HepG2 (cell line): ENCODE data around the gene LSM14B. TPM values are rescaled to one million over a fixed set of nuclear protein-coding genes. Genes with fewer than 3 reads are reported as not detected.

Source experiments
- AGO2 ChIP-seq: fragments of 200-400 bp; formaldehyde crosslinking; optimal IDR thresholded peaks from 2 replicates; pipeline ENCODE3; 2017; ENCODE audit warnings: mild to moderate bottlenecking, low read depth, low read length, moderate library complexity
- ATF2 ChIP-seq: sonication (generic); formaldehyde crosslinking; IDR thresholded peaks from 2 replicates; pipeline ENCODE4 v1.4.0; 2020; ENCODE audit warnings: missing genetic modification reagents
- FOXJ3 ChIP-seq: sonication (generic); formaldehyde crosslinking; IDR thresholded peaks from 2 replicates; pipeline ENCODE4 v1.4.0; 2020; ENCODE audit warnings: missing genetic modification reagents, mild to moderate bottlenecking, borderline replicate concordance
- HMGXB4 ChIP-seq, 2 experiments: sonication (generic) in 1 of 2; formaldehyde crosslinking in 1 of 2; IDR thresholded peaks; 2 replicates each; pipeline versions ENCODE4 v1.4.0 to v1.6.1; 2018 to 2020; ENCODE audit warnings: missing genetic modification reagents in 2 of 2, borderline replicate concordance in 1 of 2, low read depth in 1 of 2, mild to moderate bottlenecking in 1 of 2, missing biosample characterization in 1 of 2
- JARID2 ChIP-seq: sonication (generic); formaldehyde crosslinking; IDR thresholded peaks from 2 replicates; pipeline ENCODE4 v1.8.1; 2023; ENCODE audit warnings: missing genetic modification reagents, inconsistent platforms; ENCODE audit not compliant: insufficient replicate concordance
- KDM3A ChIP-seq: IDR thresholded peaks from 2 replicates; pipeline ENCODE4 v1.6.1; 2018; ENCODE audit warnings: low read depth, missing compliant biosample characterization
- NFATC3 ChIP-seq: sonication (generic); formaldehyde crosslinking; IDR thresholded peaks from 2 replicates; pipeline ENCODE4 v1.5.1; 2020; ENCODE audit warnings: mild to moderate bottlenecking, missing genetic modification reagents
- PLRG1 ChIP-seq: fragments of 450-650 bp; conservative IDR thresholded peaks from 2 replicates; pipeline ENCODE4 v1.6.1; 2016
- PPARG ChIP-seq: conservative IDR thresholded peaks from 2 replicates; pipeline ENCODE4 v1.6.1; 2016; ENCODE audit warnings: missing biosample characterization, missing genetic modification reagents
- RBM22 ChIP-seq: fragments of 200-400 bp; formaldehyde crosslinking; optimal IDR thresholded peaks from 2 replicates; pipeline ENCODE3; 2017; ENCODE audit warnings: mild to moderate bottlenecking, low read length, moderate library complexity
- SP140L ChIP-seq: sonication (generic); formaldehyde crosslinking; IDR thresholded peaks from 2 replicates; pipeline ENCODE4 v1.4.0; 2020; ENCODE audit warnings: missing genetic modification reagents, borderline replicate concordance
- THRA ChIP-seq: sonication (generic); formaldehyde crosslinking; IDR thresholded peaks from 2 replicates; pipeline ENCODE4 v1.4.0; 2020; ENCODE audit warnings: missing genetic modification reagents, borderline replicate concordance
- U2AF2 ChIP-seq: fragments of 200-400 bp; formaldehyde crosslinking; IDR thresholded peaks from 2 replicates; pipeline ENCODE4 v1.6.1; 2017; ENCODE audit warnings: low read depth, mild to moderate bottlenecking, low read length
- ZBTB21 ChIP-seq: sonication (generic); formaldehyde crosslinking; IDR thresholded peaks from 2 replicates; pipeline ENCODE4 v1.4.0; 2020; ENCODE audit warnings: missing genetic modification reagents
- ZNF232 ChIP-seq: sonication (generic); formaldehyde crosslinking; IDR thresholded peaks from 2 replicates; pipeline ENCODE4 v1.4.0; 2020; ENCODE audit warnings: missing genetic modification reagents, borderline replicate concordance
- ZNF24 ChIP-seq: fragments of 450-650 bp; IDR thresholded peaks from 2 replicates; pipeline ENCODE4 v1.6.1; 2017; ENCODE audit warnings: antibody characterized with exemption, mild to moderate bottlenecking
- ZNF256 ChIP-seq: sonication (generic); formaldehyde crosslinking; conservative IDR thresholded peaks from 2 replicates; pipeline ENCODE4 v1.4.0; 2020; ENCODE audit warnings: missing genetic modification reagents
- ZNF576 ChIP-seq: sonication (generic); formaldehyde crosslinking; IDR thresholded peaks from 2 replicates; pipeline ENCODE4 v1.4.0; 2020; ENCODE audit warnings: mild to moderate bottlenecking, missing genetic modification reagents
- ZNF597 ChIP-seq: sonication (generic); formaldehyde crosslinking; IDR thresholded peaks from 2 replicates; pipeline ENCODE4 v1.5.0; 2020; ENCODE audit warnings: missing genetic modification reagents
- ZNF768 ChIP-seq: sonication (generic); formaldehyde crosslinking; IDR thresholded peaks from 2 replicates; pipeline ENCODE4 v1.4.0; 2020; ENCODE audit warnings: missing genetic modification reagents
- ZNF792 ChIP-seq: IDR thresholded peaks from 2 replicates; pipeline ENCODE4 v1.6.1; 2016
- polyA plus RNA-seq, 8 experiments: library from polyadenylated mRNA; depleted of rRNA in 3 of 8; stranded (reverse) in 7 of 8; unstranded in 1 of 8; fragments of >200 nt; fragmentation: Illumina TruSeq in 4 of 8; extraction: Trizol in 4 of 8; gene quantifications; 2 replicates each; pipeline versions ENCODE4 v1.2.1 to v1.2.3, GENCODE V29; 2011 to 2016; ENCODE audit warnings: low read depth in 4 of 8, missing spikeins in 1 of 8, mixed read lengths in 1 of 8; ENCODE audit not compliant: insufficient read depth in 1 of 8
- total RNA-seq, 5 experiments: library from RNA; depleted of rRNA; stranded (reverse); fragments of >200 nt; fragmentation: Illumina TruSeq; extraction: Trizol; gene quantifications; 2 replicates each; pipeline ENCODE4 v1.2.3, GENCODE V29; 2016; ENCODE audit warnings: low read depth in 1 of 5
- TF ChIP-seq, protein P1 (sequence below): sonication (generic); formaldehyde crosslinking; IDR thresholded peaks from 2 replicates; pipeline ENCODE4 v1.8.0; 2022; ENCODE audit warnings: missing genetic modification reagents, mild to moderate bottlenecking, borderline replicate concordance

The LSM14B gene
- total and polyA plus RNA-seq, 2 of the 13 experiments (the other 11 are each of a cell fraction or from before 2014, with no cell fraction given) = 43.3 to 79.2 TPM

GRCh38 chr20:62136283-62137091 is 14.2 kb downstream of the LSM14B start (continued):
- TF ChIP-seq THRA (CRISPR knock-in tag) (no peak), RBM22 (peak; percentile 80), ZNF24 (no peak), HMGXB4 (CRISPR knock-in tag; IDR thresholded peaks at IDR 0.05; ENCODE audit: borderline replicate concordance in 1 of 2, low read depth in 1 of 2) (peak; percentile 34 to 46; a peak in 2 of 4 replicates), ZNF232 (CRISPR knock-in tag) (peak; percentile 45; the same call in 1 of the 2 replicates), NFATC3 (CRISPR knock-in tag) (no peak), PPARG (CRISPR knock-in tag) (peak; percentile 61; the same call in 1 of the 2 replicates), SP140L (CRISPR knock-in tag) (0 out of 2 replicates have a peak, but pooled peaks have one; percentile 56), ZBTB21 (0 out of 2 replicates have a peak, but pooled peaks have one; percentile 2), KDM3A (no peak; the same call in 1 of the 2 replicates), PLRG1 (no peak), AGO2 (peak; percentile 54), FOXJ3 (CRISPR knock-in tag) (no peak), U2AF2 (no peak), ZNF792 (no peak), ZNF597 (no peak), ZNF576 (no peak), ATF2 (CRISPR knock-in tag) (peak; percentile 30; the same call in 1 of the 2 replicates), JARID2 (CRISPR knock-in tag) (no peak), ZNF768 (no peak), ZNF256 (CRISPR knock-in tag) (no peak)
- TF ChIP-seq, protein P1, sequence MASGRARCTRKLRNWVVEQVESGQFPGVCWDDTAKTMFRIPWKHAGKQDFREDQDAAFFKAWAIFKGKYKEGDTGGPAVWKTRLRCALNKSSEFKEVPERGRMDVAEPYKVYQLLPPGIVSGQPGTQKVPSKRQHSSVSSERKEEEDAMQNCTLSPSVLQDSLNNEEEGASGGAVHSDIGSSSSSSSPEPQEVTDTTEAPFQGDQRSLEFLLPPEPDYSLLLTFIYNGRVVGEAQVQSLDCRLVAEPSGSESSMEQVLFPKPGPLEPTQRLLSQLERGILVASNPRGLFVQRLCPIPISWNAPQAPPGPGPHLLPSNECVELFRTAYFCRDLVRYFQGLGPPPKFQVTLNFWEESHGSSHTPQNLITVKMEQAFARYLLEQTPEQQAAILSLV (CRISPR knock-in tag) = no peak
